Gastroesophageal sphincter (tissue), 3 donors: ENCODE measurements around the gene ITGA5.

Source experiments
- CTCF ChIP-seq, 4 experiments: fragments of 200-600 bp in 2 of 4; fragments of 450-650 bp in 2 of 4; sonication (generic) in 1 of 4; IDR thresholded peaks; one replicate each; pipeline ENCODE4 v1.5.1; 2017 to 2019; ENCODE audit warnings: antibody characterized with exemption in 4 of 4, mild to moderate bottlenecking in 2 of 4, moderate library complexity in 2 of 4
- EP300 ChIP-seq: sonication (generic); formaldehyde crosslinking; IDR thresholded peaks from one replicate; pipeline ENCODE4 v1.6.1; 2017; ENCODE audit warnings: antibody characterized with exemption, mild to moderate bottlenecking
- POLR2A ChIP-seq, 2 donors: fragments of 450-650 bp; IDR thresholded peaks; one replicate each; pipeline ENCODE4 v1.6.1; 2017; ENCODE audit warnings: antibody characterized with exemption in 2 of 2, mild to moderate bottlenecking in 2 of 2, moderate library complexity in 1 of 2

GRCh38 chr12:54372113-54372806 lies 46.8 kb downstream of the ITGA5 start:
- TF ChIP-seq EP300 (no peak), CTCF (IDR thresholded peaks at IDR 0.05) (no peak), POLR2A (IDR thresholded peaks at IDR 0.05) (no peak)
